ENCODE results near the gene ZNF775.

ZNF775 gene

DNA sequence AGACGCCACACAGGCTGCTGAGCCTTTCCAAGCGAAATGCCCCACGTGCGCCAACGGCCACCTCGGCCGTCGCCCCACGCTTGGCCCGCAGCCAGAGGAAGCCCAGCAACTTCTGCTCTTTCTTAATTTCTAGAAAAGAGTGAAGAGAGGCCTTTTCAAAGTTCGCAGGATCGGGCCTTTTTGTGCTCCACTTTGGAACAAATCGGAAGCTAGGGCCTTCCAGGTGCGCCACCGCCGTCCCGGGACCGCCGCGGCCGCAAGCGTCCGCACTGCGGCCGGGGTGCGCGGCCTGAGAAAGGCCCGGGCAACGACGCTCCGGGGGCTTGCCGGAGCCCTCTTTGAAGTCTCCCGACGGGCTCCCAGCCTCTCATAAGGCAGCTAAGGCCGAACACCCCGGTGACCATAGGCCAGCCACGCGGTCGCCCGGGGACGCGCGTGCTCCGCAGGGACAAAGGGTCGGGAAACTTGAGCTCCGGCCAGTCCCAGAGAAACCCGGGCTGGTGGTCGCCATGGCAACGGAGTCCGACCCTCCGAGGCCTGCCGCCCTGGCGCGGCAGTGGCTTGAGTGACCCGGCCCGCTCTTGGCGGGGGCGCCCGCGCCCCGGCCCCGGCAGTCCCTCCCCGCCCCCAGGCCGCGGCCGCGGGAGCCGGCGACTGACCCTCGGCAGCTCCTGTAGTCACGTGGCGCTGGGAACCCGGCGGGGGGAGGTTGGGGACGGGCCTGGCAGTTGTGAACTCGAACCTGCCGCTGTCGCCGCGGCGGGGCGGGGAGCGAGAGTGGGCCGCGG lies 10.8 kb upstream of the ZNF775 start, which contains the start of gene REPIN1:
Gene REPIN1, plus strand, starts transcription at position 727 of the 788 bp plus-strand sequence. CDS start 890 bp downstream, outside the sequence.
- in situ Hi-C loops (cut with MboI; ENCODE audit: low sequenced_read_pairs): no loop called here

DNA sequence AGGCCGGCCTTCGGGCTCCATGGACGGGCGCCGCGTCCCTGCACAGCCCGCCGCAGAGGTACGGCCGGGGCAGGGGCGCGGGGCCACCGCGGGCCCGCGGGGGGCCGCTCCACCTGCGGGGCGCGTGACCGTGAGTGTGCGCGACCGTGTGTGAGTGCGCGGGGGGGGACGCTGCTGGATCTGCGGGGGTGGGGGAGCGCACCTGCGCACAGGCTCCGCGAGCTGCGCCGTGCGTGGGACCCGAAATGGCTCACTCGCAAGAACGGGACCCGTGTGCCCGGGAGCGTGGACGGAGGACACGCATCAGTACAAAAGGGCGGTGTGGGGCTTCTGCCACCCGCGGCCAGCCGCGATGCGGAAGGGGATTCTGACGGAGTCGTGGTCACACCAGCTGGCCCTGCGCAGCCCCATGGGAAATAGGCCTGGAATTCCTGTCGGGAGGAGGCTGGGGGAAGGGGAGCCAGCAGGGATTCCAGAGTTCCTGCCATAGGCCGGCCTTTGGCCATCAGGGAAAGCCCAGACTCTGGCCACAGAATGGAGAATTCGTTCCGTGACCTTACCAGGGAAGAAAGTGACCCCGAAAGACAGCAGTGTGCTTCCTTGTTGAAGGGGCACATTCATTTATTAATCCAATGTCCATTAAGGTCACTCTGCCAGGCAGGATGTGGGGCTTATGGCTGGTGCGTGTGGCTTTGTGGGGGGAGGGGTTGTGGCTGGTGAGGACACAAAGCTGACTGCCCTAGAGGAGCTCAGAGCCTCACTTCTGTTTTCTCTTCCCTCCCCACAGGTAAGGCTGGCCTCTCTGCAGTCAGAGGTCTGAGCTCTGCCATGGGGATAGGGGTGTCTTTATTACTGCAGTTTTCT lies 10.0 kb upstream of the ZNF775 start:
- in situ Hi-C loops (cut with MboI; ENCODE audit: low sequenced_read_pairs): no loop called here

GRCh38 chr7:150369748-150370501 lies 9.2 kb upstream of the ZNF775 start:
- in situ Hi-C loops (cut with MboI; ENCODE audit: low sequenced_read_pairs): no loop called here

GRCh38 chr7:150370612-150371071 lies 8.5 kb upstream of the ZNF775 start:
- in situ Hi-C loops (cut with MboI; ENCODE audit: low sequenced_read_pairs): no loop called here

- in situ Hi-C loops (cut with MboI; ENCODE audit: low sequenced_read_pairs): no loop called here
Observed at GRCh38 chr7:150371131-150371995, 7.8 kb upstream of the ZNF775 start.

GRCh38 chr7:150371996-150372270 lies 7.2 kb upstream of the ZNF775 start:
- in situ Hi-C loops (cut with MboI; ENCODE audit: low sequenced_read_pairs): no loop called here

DNA sequence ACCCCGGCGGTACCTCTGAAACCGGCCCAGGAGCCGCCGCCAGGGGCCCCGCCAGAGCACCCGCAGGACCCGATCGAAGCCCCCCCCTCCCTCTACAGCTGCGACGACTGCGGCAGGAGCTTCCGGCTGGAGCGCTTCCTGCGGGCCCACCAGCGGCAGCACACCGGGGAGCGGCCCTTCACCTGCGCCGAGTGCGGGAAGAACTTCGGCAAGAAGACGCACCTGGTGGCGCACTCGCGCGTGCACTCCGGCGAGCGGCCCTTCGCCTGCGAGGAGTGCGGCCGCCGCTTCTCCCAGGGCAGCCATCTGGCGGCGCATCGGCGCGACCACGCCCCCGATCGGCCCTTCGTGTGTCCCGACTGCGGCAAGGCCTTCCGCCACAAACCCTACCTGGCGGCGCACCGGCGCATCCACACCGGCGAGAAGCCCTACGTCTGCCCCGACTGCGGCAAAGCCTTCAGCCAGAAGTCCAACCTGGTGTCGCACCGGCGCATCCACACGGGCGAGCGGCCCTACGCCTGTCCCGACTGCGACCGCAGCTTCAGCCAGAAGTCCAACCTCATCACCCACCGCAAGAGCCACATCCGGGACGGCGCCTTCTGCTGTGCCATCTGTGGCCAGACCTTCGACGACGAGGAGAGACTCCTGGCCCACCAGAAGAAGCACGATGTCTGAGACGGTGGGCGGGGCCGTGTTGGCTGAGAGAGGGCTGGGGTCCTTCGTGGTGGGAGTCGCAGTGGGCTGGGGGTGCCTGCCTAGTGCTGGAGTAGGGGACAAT lies 6.7 kb upstream of the ZNF775 start:
- in situ Hi-C loops (cut with MboI; ENCODE audit: low sequenced_read_pairs): no loop called here

DNA sequence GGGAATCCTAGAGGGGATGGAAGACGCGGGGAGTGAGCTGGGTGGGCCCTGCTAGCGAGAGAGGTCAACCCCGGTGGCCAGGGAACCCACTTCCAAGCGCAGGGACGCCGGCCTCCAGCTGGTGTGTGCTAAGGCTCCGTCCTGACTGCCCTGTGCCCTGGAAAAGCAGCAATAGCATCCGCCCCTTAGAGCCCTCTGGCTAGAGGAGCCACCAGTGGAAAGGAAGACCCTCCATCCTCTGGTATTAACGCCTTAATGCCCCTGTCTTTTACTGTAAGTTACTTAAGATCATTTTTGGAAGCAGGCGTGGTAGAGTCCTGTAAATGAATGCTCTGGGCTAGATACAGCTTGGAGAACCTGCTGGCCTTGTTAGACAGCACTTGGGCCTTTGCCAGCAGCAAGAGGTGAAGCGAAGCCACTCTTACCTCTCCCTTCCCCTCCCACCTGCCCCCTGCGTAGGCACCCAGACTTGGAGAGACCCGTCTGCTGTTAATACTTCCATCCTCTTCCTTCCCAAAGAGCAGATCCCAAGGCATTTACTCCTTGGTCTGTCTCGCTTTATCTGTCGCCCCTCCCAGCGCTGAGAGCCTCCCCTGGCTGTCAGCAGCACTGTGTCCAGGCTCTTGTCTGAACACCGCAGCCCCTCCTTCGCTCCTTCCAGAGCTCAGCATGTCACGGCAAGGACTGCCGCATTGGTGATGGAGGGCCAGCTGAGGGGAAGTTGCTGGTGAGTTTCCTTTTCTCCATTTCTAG lies 5.9 kb upstream of the ZNF775 start:
- in situ Hi-C loops (cut with MboI; ENCODE audit: low sequenced_read_pairs): no loop called here

GRCh38 chr7:150374026-150374425 lies 5.1 kb upstream of the ZNF775 start:
- in situ Hi-C loops (cut with MboI; ENCODE audit: low sequenced_read_pairs): no loop called here

DNA sequence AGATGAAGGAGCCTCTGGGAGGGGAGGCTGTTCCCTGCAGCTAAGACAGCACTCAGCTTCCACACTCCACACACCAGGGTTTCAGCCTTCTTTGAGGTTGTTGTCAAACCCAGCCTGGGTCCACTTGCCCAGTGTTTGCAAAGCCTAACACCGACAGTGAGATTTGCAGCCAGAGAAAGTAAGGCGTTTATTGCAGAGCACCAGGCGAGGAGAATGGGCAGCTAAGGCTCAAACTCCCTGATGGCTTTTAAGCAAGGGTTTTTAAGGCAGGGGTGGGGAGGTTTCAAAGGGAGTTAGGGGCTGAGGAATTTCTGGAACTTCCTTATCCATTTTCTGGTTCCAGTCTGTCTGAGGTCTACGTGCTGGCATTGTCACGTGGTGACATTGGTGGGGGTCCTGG lies 4.7 kb upstream of the ZNF775 start:
- in situ Hi-C loops (cut with MboI; ENCODE audit: low sequenced_read_pairs): no loop called here

DNA sequence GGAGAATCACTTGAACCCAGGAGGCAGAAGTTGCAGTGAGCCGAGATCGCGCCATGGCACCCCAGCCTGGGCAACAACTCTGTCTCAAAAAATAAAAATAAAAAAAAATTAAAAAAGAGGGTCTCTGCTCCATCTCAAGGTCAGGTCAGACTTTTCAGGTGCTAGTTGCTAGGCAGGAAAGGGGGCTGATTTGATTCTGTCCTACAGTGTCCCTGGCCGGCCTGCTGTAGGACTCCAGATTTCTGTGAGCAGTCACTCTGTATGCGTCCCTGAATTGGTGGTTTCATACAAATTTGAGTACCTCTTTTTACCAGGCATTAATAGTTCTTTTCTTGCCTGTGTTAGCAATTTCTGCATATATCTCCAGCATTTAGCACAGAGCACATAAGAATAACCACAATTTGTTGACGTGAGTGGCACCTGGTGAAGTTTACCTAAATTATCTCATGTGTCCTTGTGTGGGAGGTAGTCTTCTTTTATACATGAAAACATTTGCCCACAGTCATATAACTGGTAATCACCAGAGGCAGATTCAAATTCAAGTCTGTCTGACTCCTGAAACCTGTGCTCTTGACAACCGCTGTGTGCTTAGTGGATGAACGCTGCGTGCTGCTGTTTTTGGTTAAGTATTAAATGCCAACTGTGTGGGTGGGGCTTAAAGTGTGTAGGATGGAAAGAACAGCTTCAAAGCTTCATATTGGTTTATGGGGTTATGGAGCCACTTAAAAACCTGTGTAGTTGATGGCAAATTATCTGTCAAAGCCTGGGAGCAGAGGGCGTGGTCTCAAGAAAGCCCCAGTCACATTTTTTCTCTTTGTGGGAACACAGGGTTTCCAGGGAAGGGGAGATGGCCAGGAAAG lies 3.2 kb upstream of the ZNF775 start:
- in situ Hi-C loops (cut with MboI; ENCODE audit: low sequenced_read_pairs): no loop called here

GRCh38 chr7:150376560-150376959 lies 2.6 kb upstream of the ZNF775 start:
- in situ Hi-C loops (cut with MboI; ENCODE audit: low sequenced_read_pairs): no loop called here

GRCh38 chr7:150377196-150377595 lies 1.9 kb upstream of the ZNF775 start:
- in situ Hi-C loops (cut with MboI; ENCODE audit: low sequenced_read_pairs): no loop called here

DNA sequence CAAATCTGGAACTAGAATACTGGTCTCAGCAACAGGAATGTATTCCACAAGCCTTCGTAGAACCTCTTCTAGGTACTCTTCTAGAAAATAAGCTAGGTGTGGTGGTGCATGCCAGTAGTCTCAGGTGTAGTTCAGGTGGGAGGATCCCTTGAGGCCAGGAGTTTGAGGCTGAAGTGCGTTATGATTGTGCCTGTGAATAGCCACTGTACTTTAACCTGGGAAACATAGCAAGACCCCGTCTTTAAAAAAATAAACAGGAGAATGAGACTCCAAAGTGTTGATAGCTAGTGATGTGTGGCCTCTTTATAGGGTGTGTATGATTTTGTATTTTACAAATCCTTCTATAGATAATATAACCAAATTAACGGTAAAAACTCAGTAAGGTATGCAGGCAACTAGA lies 1.5 kb upstream of the ZNF775 start:
- in situ Hi-C loops (cut with MboI; ENCODE audit: low sequenced_read_pairs): no loop called here

GRCh38 chr7:150378115-150378852 lies 846 bp upstream of the ZNF775 start:
- in situ Hi-C loops (cut with MboI; ENCODE audit: low sequenced_read_pairs): no loop called here

DNA sequence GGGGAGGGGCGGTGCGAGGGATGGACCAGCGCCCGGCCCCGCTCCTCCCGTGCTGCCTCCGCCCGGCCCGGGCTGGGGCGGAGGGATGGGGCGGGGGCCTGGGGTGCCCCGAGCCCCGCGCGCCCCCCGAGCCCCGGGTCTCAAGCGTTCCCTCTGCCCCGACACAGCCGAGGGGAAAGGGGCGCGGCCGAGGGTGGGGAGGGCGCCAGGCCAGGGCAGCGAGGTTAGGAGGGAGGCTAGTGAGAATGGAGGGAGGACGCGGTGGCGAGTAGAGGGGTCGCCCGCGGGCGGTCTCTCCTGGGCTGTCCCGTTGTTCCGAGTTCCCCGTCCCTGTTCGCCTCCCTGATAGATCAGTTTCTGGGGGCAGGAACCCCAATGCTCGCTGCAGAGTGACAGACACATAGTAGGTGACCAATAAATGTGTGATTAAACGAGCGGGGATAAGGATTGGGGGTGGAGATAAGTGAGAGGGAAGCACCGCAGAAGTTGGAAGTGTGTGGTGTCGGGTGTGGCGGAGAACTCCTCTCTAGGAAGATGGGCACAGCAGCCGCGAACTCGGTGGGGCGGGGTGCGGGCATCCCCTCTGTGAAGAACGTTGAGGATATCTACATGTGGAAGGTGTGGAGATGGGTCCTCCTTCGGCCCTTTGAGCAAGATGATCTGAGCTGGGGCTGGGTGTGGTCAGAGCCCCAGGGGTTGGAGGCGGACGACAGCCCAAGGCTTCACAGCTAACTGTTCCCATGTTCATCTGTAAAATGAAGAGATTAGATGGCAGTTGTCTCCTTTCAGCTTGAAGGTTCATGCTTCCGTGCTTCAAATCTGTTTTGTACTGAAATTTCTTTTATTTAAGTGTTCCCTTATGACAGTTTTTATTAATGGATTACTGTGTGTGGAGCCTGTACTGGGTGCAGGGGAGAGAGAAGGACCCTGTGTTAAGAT lies 580 bp downstream of the ZNF775 start:
- in situ Hi-C loops (cut with MboI; ENCODE audit: low sequenced_read_pairs): no loop called here
